Keratinocyte (primary cell): ENCODE data around the gene HSDL1.

Experiments
- CTCF ChIP-seq, 3 experiments: IDR thresholded peaks in 1 of 3; conservative IDR thresholded peaks in 1 of 3; optimal IDR thresholded peaks in 1 of 3; 2 replicates in 2 of 3; 3 replicates in 1 of 3; pipeline versions ENCODE3 to v1.5.1; 2011; ENCODE audit warnings: low read length in 3 of 3, mild to moderate bottlenecking in 3 of 3, moderate library complexity in 2 of 3, control low read depth in 1 of 3, inconsistent platforms in 1 of 3; ENCODE audit not compliant: insufficient read depth in 2 of 3; ENCODE audit errors: extremely low read depth in 1 of 3
- EZH2 ChIP-seq: IDR thresholded peaks from one replicate; pipeline ENCODE4 v1.6.1; 2012; ENCODE audit warnings: inconsistent platforms, mild to moderate bottlenecking, low read length, moderate library complexity

- TF ChIP-seq CTCF (optimal IDR thresholded peaks at IDR 0.05 in 1 of 3, IDR thresholded peaks at IDR 0.05 in 1 of 3, conservative IDR thresholded peaks at IDR 0.05 in 1 of 3; ENCODE audit: extremely low read depth in 1 of 3, insufficient read depth in 2 of 3, low read length in 3 of 3) (no peak), EZH2 (no peak)
These were observed 49.0 kb upstream of the HSDL1 start for GRCh38 chr16:84194018-84194417.
